SHP77 treated with DMSO at 0.1 percent for 48 hours (cell line): ENCODE data around the gene ROCK1.

ENCODE experiments used
- DNase-seq: peaks from one replicate; lab custom pipeline; 2025; lab: John Stamatoyannopoulos, UW

ROCK1 gene

DNA sequence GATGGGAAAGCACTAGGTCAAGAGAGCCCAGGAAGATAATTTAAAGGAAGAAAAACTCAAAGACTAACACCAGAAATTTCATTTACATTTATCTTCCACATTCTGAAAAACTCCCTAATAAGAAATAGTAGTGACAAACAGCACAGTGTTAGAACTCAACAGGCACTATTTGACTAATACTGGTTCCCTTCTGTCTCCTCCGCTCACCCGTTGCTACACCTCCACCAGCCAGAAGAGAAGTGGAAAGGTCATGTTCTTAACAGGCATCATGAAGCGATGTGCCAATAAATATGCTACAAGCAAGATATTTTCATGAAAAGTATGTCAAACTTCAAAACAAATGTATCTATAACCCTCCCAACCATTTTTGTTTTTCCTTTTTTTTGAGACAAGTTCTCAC, 5.7 kb downstream of the ROCK1 start:
- no peak for DNase-seq

DNA sequence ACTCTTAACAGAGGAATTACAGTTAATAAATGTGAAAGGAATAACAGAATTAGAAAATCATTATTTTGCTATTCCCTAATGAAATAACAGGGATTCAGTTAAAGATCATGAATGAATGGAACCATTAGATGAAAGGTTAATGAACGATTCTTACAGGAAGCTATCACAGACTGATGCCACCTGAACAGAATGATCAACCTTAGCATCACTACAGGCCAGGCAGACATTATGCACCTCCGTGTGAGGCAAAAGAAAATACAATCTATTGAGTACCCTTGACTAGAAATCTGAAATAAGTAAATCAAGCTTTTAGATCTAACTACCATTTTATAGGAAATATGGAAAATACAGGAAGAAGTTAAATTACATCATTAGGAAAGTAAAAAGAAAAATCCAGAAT, 10.4 kb downstream of the ROCK1 start:
- no peak for DNase-seq

DNA sequence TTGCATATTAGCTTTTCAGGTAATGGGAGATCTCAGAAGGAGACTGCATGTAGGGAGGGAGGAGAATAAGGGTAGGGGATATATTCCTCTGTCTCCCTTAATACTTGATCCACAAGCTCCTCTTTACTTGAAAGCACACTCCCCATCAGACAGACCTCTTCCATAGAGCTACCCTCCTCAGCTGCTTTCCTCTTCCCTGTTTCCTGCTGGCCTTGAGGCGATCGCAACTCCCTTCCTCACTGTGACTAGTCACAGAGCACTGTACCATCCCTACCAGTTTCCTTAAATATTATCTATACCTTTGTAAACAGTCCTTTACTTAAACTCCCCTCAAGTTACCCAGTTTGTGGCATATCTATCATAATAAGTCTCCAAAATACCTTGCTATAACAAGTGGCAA, 10.9 kb downstream of the ROCK1 start:
- no peak for DNase-seq

DNA sequence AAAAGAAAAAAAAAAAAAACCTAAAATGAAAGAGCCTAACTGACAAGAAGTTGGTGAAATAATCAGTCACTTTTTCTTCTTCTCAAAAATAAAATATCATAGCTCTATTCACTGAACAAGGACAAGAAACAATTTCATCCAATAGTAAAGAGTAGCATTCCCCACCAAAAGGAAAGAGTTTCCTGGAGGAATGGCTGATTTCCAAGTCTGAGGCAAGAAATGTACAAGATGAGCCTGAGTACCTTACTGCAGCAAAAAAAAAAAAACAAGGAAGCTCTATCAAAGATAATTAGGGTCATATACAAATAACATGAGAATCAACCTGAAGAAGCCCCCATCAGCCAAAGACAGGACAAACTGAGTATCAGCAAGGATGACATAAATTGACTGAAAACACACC, 11.5 kb downstream of the ROCK1 start:
- DNase-seq: no peak

DNA sequence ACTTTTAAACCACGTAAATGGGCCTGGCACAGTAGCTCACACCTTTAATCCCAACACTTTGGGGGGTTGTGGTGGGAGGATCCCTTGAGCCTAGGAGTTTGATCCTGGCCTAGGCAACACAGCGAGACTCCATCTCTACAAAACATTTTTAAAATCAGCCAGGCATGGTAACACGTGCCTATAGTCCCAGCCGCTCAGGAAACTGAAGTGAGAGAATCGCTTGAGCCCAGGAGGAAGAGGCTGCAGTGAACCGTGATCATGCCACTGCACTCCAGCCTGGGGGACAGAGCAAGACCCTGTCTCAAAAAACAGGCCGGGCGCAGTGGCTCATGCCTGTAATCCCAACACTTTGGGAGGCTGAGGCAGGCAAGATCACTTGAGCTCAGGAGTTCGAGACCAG, 12.2 kb downstream of the ROCK1 start:
- no peak for DNase-seq

DNA sequence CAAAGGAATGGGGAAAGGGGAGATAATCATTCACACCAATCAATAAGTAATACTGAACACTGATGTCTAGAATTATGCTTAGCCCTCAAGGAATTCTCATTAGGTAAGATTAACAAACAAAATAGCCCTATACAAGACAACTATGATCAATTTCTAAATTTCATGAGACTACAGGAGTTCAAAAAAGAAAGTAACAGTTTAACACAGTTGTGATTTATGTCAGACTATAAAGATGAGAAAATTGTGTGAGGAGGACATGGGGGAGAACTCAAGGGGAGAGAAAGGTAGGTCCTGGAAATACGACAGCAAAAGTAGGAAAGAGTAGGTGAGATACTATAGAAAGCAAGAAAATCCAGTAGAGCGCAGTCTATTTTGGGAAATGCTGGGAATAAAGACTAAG, 14.9 kb downstream of the ROCK1 start:
- no peak for DNase-seq

DNA sequence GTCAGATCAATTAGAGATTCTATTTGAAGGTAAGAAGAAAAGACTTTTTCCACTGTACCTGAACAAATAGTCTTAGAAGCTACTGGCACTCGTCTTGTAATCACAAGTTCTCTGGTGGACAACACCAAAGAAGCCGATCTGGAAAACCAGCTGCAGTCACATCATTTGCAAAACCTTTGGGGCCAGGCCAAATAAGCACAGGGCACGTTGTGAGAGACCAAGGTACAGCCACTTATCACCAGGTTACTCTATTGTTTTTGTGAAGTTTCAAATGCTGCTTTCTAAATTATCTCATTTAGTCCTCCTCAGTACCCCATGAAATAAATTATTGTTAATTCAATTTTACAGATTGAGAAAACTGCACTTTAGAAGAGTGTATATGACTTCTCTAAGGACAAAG, 18.5 kb downstream of the ROCK1 start:
- DNase-seq: no peak

DNA sequence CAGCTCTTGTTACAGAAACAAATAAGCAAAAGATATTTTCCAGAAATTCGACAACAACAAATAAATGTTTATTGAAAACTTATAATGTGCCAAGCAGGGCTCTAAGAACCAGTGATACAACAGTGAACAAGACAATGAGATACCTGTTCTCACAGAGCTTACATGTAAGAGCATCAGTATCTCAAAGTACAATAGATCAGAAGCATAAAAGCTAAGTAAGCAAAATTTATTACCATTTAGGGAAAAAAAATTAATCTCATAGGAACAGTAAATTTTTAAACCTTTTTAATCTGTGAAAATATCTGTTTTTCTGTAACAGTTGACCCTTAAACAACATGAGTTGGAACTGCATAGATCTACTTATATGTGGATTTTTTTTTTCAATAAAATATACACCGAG, 20.9 kb downstream of the ROCK1 start:
- no peak for DNase-seq

DNA sequence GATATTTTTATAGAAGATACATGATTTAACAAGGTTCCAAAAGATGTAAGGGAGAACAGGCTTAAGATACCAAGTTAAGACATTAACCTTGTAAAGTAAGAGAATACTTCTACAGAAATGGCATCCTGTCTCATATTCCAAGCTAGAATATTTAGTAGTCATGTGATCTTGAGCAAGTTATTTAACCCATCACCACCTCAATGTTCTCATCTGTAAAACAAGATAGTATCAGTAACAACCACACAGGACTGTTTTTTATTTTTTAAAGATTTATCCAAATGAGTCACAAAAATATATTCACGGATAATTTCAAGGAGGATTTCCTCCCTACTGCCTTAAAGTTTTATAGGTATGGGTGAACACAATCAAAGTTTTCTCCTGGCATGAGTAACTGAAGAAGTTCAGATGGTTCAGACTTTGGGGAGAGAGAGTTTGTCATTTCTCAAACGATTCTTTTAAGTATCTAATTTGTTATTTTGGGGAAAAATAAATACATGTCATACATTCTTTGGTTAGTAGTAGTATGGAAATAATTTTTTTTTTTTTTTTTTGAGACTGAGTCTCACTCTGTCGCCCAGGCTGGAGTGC, 25.9 kb downstream of the ROCK1 start:
- no peak for DNase-seq

DNA sequence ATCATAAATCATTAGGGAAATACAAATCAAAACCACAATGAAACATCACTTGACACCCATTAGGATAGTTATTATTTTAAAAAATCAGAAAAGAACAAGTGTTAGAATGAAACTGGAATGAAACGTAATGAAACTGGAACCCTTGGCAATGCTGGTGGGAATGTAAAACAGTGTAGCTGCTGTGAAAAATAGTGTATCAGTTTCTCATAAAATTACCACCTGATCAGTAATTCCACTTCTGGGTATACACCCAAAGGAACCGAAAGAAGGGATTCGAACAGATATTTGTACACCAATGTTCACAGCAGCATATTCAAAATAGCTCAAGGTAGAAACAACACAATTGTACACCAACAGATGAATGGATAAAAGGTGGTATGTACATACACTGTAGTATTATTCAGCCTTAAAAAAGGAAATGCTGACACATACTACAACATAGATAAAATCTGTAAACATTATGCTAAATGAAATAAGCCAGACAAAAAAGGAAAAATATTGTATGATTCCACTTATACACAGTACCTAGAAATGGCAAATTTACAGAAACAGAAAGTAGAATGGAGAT, 27.0 kb downstream of the ROCK1 start:
- DNase-seq: no peak

DNA sequence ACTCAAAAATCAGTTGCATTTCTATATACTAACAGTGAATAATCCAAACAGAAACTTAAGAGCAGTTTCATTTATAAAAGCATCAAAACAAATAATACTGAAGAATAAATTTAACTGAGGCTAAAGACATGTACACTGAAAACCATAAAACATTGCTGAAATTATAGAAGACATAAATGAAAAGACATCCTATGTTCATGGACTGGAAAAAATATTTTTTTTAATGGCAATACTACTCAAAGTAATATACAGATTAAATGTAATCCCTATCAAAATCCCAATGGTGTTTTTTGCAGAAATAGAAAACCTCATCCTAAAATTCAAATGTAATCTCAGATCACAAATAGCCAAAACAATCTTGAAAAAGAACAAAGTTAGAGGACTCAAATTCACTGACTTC, 28.6 kb downstream of the ROCK1 start:
- no peak for DNase-seq

DNA sequence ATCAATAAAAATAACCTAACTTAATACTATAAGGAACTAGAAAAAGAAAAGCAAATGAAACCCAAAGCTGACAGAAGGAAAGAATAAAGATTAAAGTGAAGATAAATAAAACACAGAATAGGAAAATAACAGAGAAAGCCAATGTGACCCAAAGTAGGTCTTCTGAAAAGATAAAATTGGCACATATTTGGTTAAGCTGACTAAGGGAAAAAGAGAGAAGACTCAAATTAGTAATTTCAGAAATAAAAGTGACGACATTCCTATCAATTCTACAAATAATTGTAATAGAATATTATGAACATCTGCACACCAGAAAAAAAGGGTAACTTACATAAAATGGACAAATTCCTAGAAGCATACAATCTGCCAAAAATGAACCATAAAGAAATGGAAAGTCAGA, 30.2 kb downstream of the ROCK1 start:
- DNase-seq: no peak

DNA sequence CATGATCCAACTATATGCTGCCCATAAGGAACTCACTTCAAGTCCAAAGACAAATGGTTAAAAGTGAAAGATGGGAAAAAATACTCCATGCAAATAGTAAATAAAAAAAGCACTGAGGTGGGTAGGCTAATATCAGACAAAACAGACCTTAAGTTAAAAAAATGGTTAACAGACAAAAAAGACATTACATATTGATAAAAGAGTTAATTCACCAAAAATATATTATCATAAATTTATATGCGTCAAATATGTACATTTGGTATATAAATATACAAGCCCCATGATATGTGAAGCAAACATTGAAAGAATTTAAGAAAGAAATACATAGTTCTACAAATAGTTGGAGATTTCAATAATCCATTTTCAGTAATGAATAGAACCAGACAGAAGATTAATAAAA, 31.0 kb downstream of the ROCK1 start:
- DNase-seq: no peak

DNA sequence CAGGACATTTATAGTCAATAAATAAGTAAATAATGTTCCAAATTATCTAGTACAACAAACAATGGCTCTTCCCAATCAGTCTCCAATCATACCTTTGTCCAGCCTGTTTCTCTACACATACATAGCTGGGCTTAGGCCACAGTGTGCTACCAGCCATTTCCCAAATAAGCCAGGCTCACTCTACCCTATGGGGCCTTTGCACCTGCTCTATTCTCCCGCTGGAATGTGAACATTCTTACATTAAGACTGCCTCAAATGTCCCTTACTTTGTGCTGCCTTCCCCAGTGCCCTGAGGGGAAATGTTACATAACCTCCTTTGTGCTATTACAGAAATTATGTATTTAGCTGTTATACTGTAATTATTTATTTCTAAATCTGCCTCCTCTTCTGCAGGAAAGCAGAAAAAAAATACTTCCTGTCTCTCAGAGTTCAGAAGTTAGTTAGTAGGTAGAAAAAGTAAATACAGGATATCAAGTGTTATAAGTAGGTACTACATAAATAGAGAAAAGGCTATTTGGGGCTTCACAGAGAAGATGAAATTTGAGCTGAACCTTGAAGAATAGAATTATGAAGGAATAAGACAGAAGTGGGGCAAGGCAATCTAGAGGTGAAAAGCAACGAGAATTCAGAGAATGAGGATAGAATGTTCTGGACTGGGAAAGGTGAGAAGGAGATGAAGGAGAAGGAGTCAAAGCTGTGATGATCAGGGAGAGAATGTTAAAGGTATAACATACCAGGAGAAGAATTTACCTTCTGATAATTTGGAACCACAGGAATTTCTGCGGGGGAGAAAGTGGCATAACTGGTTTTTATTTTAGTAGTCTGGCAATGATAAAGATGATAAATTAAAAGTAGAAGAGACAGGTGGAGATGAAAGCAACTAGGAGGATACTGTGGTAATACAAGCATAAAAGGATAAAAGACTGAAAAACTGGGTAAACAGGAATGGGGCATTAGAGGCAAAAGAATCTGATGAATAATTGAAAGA, 37.0 kb downstream of the ROCK1 start:
- DNase-seq: no peak

DNA sequence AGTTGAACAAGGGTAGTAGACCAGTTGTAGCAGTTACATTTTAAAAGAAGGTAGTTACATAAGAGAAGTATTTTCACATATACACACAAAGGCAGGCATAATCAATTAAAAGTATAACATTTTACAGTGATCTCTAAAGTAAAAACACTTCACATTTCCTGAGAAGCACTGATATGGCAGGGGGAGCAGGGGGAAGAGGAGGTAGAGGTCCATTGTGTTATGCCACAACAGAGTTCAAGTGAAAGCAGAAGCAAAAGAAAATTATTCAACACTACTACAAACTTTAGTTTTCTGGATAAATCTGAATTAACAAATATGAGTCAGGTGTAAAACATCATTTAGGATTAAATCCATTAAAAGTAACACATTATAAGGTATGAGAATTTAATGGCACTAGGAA, 38.4 kb downstream of the ROCK1 start:
- no peak for DNase-seq

DNA sequence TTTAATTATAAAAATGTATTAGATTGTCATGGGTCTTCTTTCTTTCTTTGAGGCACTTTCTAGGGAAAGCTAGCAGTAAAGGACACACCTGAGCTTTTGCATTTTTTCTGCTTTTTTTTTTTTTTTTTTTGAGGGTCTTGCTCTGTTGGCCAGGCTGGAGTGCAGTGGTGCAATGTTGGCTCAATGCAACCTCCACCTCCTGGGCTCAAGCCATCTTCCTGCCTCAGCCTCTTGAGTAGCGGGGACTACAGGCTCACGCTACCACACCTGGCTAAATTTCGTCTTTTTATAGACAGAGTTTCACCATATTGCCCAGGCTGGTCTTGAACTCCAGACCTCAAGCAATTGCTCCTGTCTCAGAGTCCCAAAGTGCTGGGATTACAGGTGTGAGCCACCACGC, 40.5 kb downstream of the ROCK1 start:
- DNase-seq: no peak

DNA sequence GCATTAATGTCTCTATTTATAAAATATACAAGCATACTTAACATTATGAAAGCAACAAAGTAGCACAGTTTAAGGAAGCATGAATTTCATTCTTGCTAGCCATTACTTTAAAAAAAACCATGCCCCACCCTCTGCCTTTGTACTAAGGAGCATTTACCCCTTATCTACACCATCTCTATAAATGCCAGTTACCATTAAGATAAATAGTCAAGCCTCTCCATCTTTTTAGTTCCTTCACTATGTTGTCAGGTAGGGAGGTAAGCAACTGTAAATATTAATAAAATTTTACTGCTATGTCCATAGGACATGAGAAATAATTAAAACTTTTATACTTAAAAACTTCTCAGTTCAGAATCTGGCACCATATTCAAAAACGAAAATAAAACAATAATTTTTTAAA, 42.1 kb downstream of the ROCK1 start:
- no peak for DNase-seq

DNA sequence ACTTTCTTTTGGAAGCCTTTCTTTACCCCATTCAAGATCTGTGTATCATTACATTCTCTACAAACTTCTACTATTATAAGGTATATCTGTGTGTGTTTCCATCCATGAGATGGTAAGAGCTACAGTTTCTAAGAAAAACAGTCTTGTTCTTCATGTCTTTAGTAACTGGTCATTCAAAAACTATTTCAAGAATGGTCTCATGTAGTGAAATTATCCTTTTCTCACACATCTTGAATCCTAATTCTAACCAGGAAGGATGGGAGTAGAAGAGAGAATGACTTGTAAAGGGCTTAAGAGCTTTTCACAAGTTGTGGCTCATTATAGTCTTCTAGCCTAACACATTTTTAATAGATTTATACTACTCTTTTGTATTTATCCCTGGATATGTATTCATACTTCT, 47.3 kb downstream of the ROCK1 start:
- no peak for DNase-seq

DNA sequence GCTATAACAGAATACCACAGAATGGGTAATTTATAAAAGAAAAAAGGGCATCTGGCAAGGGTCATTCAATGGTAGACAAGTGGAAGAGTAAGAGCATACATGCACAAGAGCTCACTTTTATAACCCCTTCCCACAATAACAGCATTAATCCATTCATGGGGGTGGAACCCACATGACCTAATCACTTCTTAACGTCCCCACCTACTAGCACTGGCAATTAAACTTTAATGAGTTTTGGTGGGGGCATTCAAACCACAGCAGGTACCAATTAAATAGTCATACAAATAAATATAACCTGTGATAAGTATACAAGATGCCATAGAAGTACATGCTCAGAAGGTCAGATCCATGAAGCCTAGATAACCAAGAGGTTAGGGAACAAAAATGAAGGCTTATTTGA, 48.6 kb downstream of the ROCK1 start:
- DNase-seq: no peak

DNA sequence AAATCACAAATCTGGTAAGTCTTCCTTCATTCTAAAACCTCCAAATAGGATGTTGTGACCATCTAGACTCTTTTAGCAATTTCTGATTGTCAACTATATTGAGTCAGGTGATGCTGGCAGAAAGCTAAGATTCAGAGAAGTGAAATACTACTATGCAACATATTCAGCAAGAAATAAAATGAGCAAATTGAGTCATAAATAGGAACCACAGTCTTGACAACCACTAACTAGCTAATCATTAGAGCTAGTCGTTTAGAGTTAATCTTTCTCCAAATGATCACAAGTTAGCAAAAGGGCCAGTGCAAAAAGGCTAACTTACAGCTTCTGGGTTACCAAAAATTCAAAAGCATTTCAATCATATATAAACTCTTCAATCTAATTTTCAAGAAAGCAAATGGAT, 54.5 kb downstream of the ROCK1 start:
- DNase-seq: no peak

DNA sequence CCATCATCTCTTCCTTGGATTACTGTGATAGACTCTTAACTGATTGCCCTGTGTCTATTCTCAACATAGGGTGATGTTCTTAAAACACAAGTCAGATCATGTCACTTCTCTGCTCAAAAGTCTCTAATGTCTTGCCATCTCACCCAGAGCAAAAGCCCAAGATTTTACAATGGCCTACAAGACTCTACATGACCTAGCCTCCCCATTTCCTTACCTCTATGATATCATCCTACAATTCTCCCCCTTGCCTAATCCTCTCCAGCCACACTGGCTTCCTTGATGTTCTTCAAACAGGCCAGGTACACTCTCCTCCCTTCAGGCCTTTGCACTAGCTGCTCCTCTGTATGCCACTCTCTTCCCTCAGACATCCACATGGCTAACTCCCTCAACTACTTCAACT, 55.1 kb downstream of the ROCK1 start:
- DNase-seq: no peak

DNA sequence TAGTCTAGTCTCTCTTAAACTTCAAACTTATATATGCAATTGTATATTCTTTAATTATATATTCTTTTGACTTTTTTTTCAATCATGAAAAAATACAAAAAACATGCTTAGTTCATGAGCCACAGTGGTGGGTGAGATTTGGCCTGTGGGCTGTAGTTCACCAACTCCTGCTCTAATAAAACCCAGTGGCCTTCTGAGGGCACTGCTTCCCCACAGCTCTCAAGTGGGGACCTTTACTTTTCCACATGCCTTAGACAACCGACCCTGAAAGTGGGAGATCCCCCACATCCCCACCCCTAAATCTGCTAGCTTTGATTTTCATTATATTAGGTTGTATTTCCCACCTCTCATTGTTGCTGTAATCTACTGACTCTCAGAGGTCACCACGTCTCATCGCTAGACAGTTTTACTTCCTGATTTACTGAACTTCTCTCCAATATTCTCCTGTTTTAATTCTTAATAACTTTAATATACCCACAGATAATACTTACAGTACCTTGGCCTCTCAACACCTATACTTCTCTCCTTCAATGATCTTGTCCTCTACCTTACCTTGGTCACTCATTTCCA, 57.3 kb downstream of the ROCK1 start:
- no peak for DNase-seq

DNA sequence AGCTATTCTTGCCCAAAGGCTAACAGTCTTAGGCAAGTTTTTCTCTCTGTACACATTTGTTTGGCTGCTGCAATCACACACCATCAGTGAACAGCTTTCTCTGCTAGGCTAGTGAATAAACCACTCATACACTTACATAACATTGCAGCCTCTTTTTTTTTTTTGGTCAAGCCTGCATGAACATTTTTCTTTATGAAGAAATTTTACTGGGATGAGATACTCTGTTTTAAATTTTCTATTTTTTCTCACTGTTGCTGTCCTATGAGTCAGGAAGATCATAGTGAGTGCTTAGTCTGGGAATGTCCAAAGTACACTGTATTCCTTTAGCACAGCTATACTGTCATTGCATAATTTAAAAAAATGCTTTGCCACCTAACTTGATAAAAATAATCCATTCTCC, 58.5 kb downstream of the ROCK1 start:
- no peak for DNase-seq
